Mesothelial cell of epicardium (in vitro differentiated cells): Measurements from ENCODE around the gene SLC35A1. TPM values are rescaled to one million over a fixed set of nuclear protein-coding genes. Genes with fewer than 3 reads are reported as not detected.

Source experiments
- DNase-seq, 2 experiments: peaks; one replicate each; pipeline ENCODE4 v3.0.0; 2021; ENCODE audit warnings: low spot score in 2 of 2; ENCODE audit not compliant: unreplicated experiment in 2 of 2
- H3K27ac Mint-ChIP-seq: 2 replicates; pipeline ENCODE4 v1.8.0; 2021; ENCODE audit warnings: mixed read lengths
- H3K27me3 Mint-ChIP-seq: 2 replicates; pipeline ENCODE4 v1.8.0; 2021; ENCODE audit warnings: low read depth, mixed read lengths
- H3K36me3 Mint-ChIP-seq: 2 replicates; pipeline ENCODE4 v1.8.0; 2021; ENCODE audit warnings: mixed read lengths
- H3K4me1 Mint-ChIP-seq: 2 replicates; pipeline ENCODE4 v1.8.0; 2021; ENCODE audit warnings: mixed read lengths
- H3K4me3 Mint-ChIP-seq: 2 replicates; pipeline ENCODE4 v1.8.0; 2021; ENCODE audit warnings: mild to moderate bottlenecking, moderate library complexity, mixed read lengths
- H3K9me3 Mint-ChIP-seq: 2 replicates; pipeline ENCODE4 v1.8.0; 2021; ENCODE audit warnings: mixed read lengths
- total RNA-seq: library from RNA; stranded (reverse); gene quantifications from 3 replicates; pipeline ENCODE4 v1.2.1, GENCODE V29; 2021
- TF ChIP-seq, protein P1 (sequence below): fragments of 200-600 bp; sonication (generic); IDR thresholded peaks from one replicate; pipeline ENCODE4 v1.5.0; 2021; ENCODE audit warnings: antibody characterized with exemption; ENCODE audit not compliant: unreplicated experiment

SLC35A1 gene, protein sequence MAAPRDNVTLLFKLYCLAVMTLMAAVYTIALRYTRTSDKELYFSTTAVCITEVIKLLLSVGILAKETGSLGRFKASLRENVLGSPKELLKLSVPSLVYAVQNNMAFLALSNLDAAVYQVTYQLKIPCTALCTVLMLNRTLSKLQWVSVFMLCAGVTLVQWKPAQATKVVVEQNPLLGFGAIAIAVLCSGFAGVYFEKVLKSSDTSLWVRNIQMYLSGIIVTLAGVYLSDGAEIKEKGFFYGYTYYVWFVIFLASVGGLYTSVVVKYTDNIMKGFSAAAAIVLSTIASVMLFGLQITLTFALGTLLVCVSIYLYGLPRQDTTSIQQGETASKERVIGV
- total RNA-seq = 24.0 to 26.6 TPM (median 26.4 TPM) in 3 replicates

DNA sequence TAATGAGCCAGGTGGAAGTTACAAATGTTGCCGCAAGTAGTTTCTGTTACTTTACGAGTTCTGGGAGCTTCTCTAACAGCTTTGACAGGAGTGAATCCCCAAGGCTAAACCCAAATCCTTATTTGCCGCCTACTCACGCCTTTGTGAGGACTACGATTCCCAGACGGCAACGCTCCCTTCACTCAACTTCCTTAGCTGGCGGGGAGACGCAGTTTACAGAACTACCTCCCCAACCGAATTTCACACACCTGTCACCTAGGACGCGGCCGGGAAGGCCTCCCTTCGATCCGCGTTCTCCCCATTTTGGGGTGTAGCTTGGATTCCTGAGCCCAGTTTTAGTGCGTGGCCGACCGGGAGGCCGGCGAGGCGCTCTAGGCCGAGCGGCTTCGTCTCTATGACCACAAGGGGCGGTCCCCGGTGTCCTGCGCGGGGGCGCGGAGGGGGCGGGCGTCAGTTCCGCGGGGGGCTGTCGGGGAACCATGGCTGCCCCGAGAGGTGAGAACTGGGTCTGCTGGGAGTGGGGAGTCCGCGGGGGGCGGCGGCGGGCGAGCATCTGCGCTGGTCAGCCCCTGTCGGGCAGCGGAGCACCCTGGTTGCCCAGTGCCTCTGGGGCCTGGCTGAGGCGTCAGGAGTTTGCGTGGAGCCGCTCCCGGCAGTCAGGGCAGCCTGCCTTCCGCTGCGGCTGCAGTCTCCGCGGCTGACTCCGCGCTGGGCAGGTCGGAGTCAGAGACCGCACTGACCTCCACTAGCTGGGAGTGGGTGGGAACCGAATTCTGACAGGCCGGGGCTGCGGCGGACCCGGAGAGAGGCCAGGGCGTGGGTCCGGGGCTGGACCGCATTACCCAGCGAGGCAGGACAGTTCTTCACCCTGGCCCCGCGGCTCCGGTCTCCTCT is at the start of gene SLC35A1:
TSS of gene SLC35A1 (plus strand) at position 450 of the 894 bp plus-strand sequence. CDS start at position 480, 30 bp downstream.
- peak within 1 kb of the TSS; percentile 99 for H3K27ac Mint-ChIP-seq
- TF ChIP-seq, protein P1, sequence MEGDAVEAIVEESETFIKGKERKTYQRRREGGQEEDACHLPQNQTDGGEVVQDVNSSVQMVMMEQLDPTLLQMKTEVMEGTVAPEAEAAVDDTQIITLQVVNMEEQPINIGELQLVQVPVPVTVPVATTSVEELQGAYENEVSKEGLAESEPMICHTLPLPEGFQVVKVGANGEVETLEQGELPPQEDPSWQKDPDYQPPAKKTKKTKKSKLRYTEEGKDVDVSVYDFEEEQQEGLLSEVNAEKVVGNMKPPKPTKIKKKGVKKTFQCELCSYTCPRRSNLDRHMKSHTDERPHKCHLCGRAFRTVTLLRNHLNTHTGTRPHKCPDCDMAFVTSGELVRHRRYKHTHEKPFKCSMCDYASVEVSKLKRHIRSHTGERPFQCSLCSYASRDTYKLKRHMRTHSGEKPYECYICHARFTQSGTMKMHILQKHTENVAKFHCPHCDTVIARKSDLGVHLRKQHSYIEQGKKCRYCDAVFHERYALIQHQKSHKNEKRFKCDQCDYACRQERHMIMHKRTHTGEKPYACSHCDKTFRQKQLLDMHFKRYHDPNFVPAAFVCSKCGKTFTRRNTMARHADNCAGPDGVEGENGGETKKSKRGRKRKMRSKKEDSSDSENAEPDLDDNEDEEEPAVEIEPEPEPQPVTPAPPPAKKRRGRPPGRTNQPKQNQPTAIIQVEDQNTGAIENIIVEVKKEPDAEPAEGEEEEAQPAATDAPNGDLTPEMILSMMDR = peak; percentile 37
- DNase-seq = peak; percentile 67 to 89
- no peaks in the 10 kb centered on the region for H3K9me3 Mint-ChIP-seq
- H3K4me1 Mint-ChIP-seq = peaks cover 26% of the 10 kb centered on the region
- H3K4me3 Mint-ChIP-seq = peak within 1 kb of the TSS; percentile 99
- H3K27me3 Mint-ChIP-seq = no peaks in the 10 kb centered on the region
- H3K36me3 Mint-ChIP-seq = peaks cover 3% of the 10 kb centered on the region

DNA sequence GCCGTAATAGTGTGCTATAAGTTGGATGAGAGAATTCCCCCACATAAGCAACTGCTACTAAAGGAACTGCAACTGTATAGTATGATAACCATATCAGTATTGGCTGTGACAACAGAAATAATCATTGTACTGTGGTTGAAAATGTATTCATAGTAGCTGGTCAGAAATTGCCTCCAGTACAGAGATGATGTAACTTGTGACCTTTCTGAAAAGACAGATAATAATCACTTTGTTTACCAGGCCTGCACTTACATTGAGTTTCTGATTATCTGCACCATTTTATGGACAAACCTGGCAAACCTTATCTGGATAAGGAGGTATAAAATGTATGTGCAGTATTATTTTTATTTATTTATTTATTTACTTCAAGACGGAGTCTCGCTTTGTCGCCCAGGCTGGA is 46.0 kb upstream of the SLC35A1 start:
- TF ChIP-seq, protein P1 = no peak
- Mint-ChIP-seq H3K27ac (no peak overlapping the region), H3K4me3 (no peak overlapping the region), H3K9me3 (peaks cover 2% of the 10 kb centered on the region), H3K4me1 (peaks cover 18% of the 10 kb centered on the region), H3K27me3 (no peaks in the 10 kb centered on the region), H3K36me3 (peaks cover under 1% of the 10 kb centered on the region)
- DNase-seq = no peak

DNA sequence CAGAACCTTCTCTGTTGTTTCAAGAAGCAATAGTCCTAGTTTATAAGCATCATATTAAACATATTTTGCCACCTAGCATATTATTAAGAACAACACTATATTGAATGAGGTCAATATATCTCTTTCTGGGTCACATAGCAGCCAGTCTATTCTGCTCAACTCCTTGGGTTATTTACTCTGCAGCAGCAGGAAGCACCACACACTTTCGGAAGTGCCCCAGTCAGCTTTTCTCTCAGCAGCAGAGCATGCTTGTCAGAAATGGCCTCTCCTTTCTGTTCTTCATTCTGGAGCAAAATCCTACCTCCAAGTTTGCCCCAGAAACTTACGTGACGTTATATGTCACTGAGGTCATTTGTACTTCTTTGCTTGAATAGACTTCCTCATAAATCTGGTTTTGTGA is 42.3 kb upstream of the SLC35A1 start:
- Mint-ChIP-seq H3K27ac (no peak overlapping the region), H3K4me3 (no peak overlapping the region), H3K27me3 (no peaks in the 10 kb centered on the region), H3K4me1 (peaks cover 4% of the 10 kb centered on the region), H3K36me3 (no peaks in the 10 kb centered on the region), H3K9me3 (no peaks in the 10 kb centered on the region)
- TF ChIP-seq, protein P1 = no peak
- DNase-seq = no peak

DNA sequence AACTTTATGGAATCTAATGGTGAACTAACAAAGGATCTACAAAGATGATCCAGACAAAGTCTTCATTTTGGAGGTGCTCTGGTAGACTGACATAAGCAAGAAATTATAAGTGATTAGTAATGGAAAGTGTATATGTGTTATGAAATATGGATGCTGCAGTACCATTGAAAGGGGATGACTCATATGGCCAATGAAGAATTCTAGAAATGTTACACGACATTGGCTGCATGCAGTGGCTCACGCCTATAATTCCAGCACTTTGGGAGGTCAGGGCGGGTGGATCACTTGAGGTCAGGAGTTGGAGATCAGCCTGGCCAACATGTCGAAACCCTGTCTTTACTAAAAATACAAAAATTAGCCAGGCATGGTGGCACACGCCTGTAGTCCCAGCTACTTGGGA is 41.5 kb upstream of the SLC35A1 start:
- Mint-ChIP-seq H3K4me1 (no peaks in the 10 kb centered on the region), H3K9me3 (no peaks in the 10 kb centered on the region), H3K27ac (no peak overlapping the region), H3K4me3 (no peak overlapping the region), H3K27me3 (no peaks in the 10 kb centered on the region), H3K36me3 (no peaks in the 10 kb centered on the region)
- TF ChIP-seq, protein P1 = no peak
- DNase-seq = no peak

DNA sequence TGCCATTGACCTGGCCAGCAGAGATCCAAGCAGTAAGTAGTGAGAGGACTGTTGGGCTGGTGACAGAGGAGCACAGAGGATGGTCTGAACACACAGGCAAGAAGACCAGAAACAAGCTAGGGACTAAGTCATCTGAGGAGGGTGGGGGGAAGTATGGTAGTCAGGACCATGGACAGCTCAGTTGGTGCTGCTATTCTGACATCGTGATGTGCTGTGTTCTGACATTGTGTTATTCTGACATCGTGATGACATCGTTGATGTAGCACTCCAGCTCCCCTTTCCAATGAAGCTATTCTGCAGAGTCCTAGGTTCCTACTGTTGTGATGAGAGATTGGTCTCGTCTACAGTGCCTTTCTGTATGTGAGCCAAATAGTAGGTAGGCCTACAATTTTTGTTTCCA is 36.3 kb upstream of the SLC35A1 start:
- no peaks in the 10 kb centered on the region for H3K36me3 Mint-ChIP-seq
- TF ChIP-seq, protein P1 = no peak
- H3K27ac Mint-ChIP-seq = no peak overlapping the region
- H3K27me3 Mint-ChIP-seq = no peaks in the 10 kb centered on the region
- no peaks in the 10 kb centered on the region for H3K4me1 Mint-ChIP-seq
- no peak overlapping the region for H3K4me3 Mint-ChIP-seq
- DNase-seq = peak; percentile 46 to 76
- H3K9me3 Mint-ChIP-seq = peaks cover 6% of the 10 kb centered on the region
